Smooth muscle cell of the brain vasculature (primary cell): ENCODE data around the gene ABL2.
A peak's percentile ranks its signal among the peaks of the same experiment; 100 is the strongest.

Experiments
- DNase-seq: peaks from one replicate; pipeline ENCODE4 v3.0.0-alpha.2; 2012; ENCODE audit warnings: low read depth, low spot score

The ABL2 gene

DNA sequence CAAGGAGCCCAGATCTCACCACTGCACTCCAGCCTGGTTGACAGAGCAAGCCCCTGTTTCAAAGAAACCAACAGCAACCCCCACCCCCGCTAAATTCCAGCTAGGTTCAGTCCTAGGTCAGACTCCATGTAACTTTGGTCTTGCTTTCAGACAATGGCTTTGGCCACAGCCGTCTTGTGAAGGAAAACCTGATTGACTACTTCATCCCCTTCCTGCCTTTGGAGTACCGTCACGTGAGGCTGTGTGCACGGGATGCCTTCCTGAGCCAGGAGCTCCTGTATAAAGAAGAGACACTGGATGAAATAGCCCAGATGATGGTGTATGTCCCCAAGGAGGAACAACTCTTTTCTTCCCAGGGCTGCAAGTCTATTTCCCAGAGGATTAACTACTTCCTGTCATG is 134.7 kb downstream of the ABL2 start:
- no peak for DNase-seq

DNA sequence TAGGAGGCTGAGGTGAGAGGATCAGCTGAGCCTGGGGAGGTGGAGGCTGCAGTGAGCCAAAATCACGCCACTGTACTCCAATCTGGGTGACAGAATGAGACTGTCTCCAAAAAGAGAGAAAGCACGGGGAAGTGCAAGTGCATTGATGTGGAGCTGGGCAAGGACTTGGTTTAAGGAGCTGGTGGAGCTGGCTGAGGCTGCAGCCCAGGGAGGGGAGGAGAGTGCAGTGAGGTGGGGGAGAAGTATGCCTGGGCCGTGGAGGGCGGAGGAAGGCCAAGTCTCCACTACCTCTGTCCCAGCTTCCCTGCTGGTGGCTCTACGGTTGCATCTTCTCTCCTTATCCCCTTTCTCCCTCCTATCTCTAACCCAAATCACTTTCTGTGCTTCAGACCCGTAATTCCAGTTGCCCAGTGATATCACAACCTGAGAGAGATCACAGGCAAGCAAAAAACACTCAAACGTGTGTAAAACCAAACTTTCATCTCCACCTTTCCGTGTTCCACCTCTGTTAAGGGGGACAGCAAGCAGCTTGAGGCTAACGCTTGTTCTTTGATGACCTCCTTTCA is 136.5 kb downstream of the ABL2 start:
- DNase-seq = no peak

GRCh38 chr1:179091691-179092165 is 137.7 kb downstream of the ABL2 start:
- DNase-seq = no peak

DNA sequence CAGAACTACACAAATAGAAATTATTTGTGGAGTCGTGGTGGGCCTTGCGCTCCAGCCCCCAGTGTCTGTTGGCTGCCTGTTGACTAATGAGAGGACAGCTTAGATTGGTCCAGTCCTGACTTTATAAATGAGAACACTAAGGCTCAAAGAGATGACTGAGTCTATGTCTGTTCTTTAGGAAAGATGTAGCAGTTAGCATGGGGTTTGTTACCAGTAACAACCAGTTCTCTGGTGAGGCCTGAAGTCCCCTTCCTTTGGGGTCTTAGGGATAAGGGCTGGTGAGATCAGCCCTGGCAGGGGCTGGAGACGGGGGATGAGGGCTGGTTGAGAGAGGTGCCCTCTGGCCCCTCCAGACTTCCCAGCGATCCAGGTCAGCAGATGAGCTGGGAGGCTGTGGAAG is 138.6 kb downstream of the ABL2 start:
- DNase-seq = no peak

DNA sequence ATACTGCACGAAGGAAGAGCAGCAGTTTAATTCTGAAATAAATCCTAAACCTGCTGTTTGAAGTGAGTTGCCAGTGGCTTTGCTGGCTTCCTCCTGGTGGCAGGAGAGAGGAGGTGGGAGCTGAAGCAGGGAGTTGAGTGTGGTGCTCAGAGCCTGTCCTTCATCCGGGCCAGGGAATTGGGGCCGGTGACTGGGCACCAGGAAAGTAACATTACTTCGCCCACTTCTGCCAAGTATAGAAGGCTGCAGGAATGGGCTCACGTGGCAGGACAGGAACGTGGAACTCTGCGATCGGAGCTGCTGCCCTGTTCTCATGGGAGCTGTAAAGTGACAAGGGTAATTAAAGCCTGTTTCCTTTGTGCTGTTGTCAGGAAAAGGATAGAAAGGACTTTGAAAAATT is 139.0 kb downstream of the ABL2 start:
- DNase-seq = no peak

DNA sequence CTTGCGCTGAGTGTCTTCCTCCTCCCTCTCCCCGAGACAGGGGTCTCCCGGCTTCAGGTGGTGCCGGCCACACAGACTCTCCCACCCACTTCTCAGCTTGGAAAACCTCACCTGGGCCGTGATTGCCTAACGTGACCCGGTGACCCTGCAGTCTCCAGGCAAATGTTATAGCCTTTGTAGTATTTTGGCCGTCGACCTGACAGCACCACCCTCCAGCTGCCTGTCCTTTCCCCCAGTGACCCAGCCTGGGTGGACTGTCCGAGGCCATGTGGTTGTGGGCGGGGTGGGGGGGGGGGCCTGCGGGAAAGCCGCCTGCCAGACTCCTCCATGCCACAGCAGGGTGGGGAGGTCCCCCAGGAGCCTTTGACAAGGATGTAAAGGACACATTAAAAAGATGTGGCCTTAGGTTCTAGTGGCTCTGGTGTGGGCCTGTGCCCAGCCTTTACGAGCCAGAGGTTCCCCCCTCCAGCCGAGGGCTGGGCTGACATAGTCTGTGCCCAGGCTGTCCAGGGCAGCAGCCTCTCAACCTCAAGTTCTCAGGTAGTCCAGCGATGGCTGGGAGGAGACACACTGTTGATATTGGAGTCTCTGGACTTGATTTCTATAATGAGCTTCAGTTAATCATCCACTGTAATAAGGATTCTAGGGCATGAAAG is 139.5 kb downstream of the ABL2 start:
- no peak for DNase-seq

GRCh38 chr1:179087665-179088064 is 141.8 kb downstream of the ABL2 start:
- DNase-seq = no peak

GRCh38 chr1:179083533-179083932 is 145.9 kb downstream of the ABL2 start:
- no peak for DNase-seq

DNA sequence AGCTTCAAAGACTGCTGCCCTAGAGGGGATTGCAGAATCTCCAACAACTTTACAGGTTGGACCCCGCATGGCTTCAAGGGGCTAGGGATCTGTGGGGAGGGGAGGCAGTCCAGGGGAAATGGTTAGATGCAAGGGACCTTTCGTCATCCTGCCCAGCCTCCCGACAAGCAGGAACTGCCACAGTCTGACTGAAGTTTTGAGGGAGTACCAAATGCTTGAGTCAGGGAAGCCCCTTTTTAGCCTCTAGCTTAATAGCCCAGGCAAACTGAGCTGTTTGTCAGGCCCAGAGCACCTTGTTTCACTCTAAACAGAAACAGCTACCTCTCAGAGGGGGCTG is 146.5 kb downstream of the ABL2 start:
- no peak for DNase-seq

- no peak for DNase-seq
Observed at GRCh38 chr1:179082333-179082998, 147.0 kb downstream of the ABL2 start.

DNA sequence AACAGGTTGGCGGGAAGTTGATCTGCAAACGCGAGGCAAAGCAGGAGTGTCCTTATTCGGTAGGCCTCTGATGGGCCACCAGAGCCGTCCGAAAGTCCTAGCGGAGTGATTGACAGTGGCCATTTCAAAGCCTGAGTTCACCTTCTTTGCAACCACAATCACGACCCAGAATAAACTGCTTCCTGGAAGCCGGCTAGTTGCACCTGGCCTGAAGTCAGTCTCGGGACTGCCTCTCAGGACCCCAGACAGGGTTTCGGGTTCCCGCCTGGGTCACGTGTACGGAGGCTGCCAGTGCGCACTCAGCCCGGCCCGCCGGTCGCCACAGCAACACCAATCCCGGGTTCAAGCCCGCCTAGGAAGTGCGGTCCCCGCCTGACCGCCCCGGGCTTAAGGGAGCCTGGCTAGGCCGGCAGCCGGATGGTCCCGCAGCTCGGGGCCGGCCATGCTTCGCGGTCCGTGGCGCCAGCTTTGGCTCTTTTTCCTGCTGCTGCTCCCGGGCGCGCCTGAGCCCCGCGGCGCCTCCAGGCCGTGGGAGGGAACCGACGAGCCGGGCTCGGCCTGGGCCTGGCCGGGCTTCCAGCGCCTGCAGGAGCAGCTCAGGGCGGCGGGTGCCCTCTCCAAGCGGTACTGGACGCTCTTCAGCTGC is 147.7 kb downstream of the ABL2 start, which contains the start of gene TOR3A:
TSS of gene TOR3A (plus strand) at position 384 of the 646 bp plus-strand sequence. CDS start at position 443, 59 bp downstream.
- peak; percentile 47 for DNase-seq

DNA sequence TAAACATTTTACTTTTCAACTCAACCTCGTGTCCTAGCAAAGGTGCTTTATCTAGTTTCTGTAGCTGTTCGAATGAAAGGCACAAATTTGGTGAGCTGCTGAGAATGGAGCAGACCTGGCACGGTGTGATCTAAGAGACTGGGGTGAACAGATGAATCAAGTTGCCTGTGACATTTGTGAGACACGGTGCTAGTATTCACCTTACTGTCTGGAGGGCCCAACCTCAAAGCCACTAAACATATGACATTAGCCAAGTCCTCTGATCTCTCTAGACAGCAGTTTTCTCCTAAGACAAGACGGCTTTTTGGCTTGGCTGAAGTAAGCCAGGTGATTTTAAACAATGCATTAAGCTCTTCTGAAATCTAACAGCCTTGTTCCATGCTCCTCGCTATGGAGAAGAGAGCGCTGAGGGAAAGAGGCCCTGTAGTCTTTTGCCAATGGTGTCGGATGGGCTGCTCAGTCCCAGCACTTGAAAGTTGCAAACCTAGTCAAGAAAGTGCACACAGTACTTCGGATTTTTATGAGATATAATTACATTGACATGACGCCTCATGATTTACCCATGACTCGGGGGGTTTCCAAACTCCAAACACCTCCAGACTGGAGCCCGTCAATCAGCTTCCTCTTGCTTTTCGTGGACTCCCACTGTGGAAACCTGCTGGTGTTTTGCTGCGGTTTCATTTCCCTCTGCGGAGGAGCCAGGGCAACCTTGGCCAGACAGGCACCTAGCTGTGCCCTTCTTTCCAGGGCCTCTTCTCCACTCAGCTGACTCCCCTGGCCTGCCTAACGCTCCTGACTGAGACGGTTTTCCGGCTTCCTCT is 148.4 kb downstream of the ABL2 start:
- DNase-seq = no peak

GRCh38 chr1:179079113-179079761 is 150.2 kb downstream of the ABL2 start:
- peak; percentile 41 for DNase-seq

DNA sequence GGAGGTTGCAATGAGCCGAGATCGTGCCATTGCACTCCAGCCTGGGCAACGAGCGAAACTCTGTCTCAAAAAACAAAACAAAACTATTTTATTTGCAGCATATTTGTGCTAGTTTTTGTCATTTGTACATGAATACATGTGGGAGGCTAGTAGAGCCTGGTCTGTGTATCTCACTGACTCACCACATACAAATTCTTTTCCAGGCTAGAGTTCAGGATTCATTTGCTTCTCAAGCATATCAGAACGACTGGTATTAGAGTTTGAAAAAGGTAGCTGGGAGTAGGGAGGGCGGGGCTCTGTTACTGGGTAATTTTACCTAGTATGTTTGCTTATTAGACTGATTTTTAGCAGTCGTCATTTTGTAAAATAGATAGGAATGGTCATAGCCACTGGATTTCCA is 152.1 kb downstream of the ABL2 start:
- no peak for DNase-seq

DNA sequence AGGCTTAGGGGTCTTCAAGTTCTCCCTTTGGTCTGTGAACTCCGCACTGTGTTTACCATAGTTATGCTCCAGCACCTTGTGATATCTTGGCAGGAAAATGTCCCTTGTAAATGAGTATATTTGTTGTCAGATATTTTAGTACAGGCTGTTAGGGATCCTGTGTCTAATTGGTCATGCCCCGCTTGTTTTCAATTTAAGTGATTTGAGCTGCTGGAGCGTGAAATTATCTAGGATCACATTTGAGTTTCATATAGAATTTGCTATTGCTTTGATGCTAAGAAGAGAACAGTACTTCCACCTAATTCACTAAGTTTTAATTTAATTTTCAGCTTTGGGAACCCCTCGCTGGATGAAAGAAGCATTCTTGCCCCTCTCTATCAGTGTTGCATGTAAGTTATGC is 163.0 kb downstream of the ABL2 start:
- DNase-seq = no peak

DNA sequence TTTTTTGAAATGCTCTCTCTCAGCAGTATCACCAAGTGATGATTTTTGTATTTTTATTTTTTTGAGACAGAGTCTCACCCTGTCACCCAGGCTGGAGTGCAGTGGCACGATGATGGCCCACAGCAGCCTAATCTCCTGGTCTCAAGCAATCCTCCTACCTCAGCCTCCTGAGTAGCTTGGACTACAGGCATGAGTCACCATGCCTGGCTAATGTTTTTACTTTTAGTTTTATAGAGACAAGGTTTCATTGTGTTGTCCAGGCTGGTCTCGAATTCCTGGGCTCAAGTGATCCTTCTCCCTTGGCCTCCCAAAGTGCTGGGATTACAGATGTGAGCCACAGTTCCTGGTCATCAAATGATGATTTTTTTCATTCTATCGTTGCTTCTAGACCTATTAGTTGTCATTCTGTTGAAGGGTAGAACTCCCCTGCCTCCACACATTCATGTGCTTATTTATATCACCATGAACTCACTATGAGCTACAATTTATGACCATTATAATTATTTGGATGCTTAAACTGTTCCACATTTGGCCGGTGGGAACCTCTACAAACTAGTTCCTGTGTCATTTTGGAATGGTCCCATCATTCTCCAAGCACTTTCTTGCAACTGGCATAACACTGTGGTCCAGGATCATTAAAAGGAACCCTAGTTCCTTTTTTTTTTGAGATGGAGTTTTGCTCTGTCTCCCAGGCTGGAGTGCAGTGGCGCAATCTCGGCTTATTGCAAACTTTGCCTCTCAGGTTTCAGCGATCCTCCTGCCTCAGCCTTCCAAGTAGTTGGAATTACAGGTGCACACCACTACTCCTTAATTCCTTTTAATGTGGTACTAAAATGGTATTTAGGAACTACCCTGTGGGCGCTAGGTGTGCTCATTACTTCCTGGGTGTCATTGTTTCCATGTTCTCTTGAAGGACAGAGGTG is 167.9 kb downstream of the ABL2 start:
- DNase-seq = no peak

DNA sequence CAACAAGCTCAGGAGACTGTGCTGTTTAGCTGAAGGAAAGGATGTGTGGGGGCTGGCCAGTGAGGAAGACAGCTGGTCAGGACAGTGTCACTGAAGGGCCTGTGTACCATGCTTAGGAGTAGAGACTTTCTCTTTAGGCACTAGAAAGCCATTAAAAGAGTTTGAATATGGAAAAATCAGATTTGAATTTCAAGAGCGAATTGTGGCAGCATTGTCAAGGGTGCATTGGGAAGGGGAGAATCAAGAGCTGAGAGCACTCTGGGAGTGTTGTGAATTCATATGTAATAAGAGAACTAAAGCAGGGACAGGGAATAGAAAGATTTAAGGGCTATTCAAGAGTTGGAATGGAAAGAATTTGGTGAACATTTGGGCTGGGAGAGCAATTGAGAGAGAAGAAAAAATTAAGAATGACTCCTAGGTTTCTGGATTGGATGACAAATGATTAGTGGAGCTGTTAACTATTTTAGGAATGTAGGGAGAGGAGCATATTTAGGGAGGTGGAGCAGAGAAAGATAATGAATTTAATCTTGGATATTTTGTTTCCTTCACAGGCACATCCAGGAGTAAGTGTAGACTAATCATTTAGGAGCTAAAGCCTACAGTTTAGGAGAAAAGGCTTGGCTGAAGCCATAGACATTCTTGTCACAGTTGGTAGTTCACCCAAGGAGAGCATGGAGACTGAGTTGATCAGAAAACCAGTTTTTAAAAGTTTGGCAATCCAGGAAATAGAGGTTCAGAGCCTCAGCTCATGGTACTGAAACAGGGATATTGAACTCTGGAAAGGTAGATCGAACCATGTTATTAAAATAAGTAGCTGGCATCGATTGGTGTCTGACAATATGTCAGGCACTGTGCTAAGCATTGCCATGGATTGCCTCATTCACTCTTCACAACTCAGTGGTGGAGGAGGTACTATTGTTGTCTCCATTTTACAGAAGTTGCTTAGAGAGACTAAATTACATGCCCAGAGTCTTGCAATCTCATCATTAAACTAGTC is 170.7 kb downstream of the ABL2 start:
- no peak for DNase-seq

GRCh38 chr1:179055937-179056336 is 173.5 kb downstream of the ABL2 start:
- no peak for DNase-seq

GRCh38 chr1:179053486-179053885 is 176.0 kb downstream of the ABL2 start:
- DNase-seq = no peak
